Hindlimb muscle (tissue), 1 donor: Measurements from ENCODE around the gene MARS1. TPM values are rescaled to one million over a fixed set of nuclear protein-coding genes. Genes with fewer than 3 reads are reported as not detected.

Experiments used
- DNase-seq: peaks from one replicate; pipeline ENCODE4 v3.0.0-alpha.2; 2013
- polyA plus RNA-seq: library from polyadenylated mRNA; unstranded; fragments of 120-200 nt; gene quantifications from one replicate; pipeline ENCODE4 v1.2.1, GENCODE V29; 2013; ENCODE audit not compliant: insufficient read length

MARS1 gene
- polyA plus RNA-seq, 1 donor: 98.7 TPM

DNA sequence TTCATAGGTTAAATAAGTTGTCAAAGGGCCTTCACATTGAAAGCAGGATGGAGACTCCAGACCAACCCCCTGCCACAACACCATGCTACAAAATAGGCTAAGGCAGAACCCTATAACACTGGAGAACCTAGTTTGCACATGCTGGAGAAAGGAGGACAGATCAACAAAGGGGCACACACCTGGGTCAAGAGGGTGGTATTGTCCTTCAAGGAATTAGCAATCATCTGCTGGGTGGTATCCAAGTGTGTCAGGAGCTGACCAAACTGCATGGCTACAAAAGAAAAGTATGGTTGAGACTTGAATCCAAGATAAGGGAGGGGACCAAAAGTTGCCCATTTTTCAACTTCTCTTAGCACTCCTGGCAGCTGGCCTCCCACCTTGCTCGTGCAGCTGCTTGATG lies 44.0 kb downstream of the MARS1 start:
- DNase-seq: no peak

DNA sequence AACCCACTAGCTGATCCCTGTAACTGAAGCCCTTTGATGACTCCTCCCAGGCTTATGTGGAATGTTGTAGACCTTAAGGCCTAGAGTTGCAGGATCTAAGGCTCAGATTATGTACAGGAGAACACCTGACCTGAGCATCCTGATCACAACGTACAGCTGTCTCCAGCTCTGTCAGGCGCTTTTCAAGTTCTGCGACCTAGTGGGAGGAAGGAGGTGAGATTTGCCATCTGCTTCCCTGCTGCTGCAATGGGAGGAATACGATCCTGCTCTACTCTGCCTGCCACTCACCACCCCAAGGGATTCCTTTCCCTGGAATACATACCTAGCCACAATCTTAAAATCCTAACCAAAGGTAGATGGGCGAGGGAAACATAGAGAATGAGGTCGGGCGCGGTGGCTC lies 45.2 kb downstream of the MARS1 start:
- no peak for DNase-seq

DNA sequence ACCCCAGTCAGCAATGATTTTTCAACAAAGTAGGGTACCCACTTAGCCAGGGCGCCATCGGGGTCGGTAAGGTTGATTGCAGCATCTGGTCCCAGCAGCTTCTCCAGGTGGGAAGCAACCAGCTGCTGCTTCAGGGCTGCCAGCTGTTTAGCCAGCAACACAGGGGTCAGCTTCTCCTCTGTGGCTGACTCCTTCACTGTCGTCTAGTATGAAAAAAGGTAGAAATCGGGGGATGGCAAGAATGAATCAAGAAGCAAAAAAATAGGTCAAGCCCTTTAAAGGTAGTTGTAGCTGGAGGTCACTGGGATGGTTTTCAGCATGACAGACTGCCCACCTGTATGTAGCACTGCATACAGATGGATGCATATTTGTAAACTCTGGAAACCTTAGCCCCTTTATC lies 46.4 kb downstream of the MARS1 start:
- no peak for DNase-seq

DNA sequence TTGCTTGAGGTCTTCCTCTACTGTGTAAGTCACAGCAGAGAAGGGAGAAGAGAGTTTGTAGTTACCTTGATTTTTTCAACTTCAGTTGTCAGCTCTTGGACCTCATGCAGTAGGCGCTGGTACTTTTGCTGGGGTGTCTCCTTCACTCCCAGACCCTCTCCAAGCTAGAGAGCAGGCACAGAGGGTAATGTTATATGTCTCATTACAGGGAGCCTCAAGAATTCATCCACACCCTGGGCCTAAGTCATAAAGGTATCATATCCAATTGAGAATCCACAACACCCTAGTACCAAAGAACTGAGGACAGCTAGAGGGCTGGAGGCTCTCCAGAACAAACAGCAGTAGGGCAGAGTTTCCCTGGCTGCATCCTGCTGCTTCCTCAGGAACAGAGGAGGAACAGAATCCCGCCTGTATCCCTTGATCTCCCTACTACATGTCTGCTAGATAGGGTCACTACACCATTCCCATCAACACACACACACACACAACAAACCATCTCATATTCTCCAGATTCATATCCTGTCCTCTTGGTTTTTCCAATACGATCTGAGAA lies 47.2 kb downstream of the MARS1 start:
- no peak for DNase-seq

DNA sequence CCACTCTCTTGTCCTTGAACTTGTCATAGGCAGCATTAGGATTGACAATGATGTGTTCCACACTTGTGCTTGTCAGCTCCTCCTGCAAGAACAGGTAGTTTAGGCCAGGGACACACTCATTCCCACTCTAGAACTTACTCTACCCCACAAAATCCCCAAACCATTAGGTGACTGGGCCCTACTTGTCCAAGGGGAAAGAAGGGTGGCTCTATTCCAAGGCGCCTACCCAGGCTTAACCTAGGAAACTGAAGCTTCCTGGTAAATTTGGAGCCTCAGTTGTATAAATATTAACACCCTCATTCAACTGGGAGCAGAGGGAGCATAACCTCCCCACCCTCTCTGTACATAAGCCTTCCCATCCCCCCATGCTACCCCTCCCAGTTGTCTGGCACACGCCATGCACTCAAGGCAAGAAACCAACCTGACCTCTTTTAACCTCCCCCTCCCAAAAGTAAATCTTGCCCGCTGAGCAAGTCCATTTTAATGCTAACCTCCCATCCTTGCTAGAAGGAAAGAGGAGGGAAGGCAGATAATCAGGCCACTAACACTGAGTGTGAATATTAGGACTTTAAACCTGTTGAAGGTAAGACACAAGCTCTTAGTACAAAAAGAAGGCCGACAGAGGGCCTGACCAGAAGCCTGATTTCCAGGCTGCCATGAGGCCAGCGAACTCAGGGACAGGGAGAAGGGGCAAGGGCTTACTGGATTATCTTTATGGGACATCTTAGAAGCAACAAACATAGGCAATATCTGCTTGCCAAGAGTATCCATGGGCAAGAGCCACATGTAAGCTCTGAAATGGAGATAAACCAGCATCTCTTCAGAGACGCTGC lies 48.1 kb downstream of the MARS1 start:
- no peak for DNase-seq

DNA sequence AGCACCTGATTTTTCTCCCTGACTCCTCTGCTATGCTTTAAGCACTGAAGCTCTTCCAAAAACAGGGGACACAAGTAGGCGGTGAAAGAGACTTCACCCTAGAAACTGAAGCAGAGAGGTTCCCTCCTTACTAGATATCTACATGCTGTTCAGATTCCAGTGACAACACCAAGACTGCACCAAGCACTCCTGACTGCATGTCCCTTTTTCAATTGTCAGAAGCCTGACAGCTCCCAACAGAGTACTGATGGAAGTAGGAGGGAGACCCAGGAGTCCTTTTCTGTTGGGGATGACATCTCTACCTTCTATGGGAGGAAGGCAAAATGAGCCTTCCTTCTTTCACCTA lies 48.7 kb downstream of the MARS1 start:
- no peak for DNase-seq

DNA sequence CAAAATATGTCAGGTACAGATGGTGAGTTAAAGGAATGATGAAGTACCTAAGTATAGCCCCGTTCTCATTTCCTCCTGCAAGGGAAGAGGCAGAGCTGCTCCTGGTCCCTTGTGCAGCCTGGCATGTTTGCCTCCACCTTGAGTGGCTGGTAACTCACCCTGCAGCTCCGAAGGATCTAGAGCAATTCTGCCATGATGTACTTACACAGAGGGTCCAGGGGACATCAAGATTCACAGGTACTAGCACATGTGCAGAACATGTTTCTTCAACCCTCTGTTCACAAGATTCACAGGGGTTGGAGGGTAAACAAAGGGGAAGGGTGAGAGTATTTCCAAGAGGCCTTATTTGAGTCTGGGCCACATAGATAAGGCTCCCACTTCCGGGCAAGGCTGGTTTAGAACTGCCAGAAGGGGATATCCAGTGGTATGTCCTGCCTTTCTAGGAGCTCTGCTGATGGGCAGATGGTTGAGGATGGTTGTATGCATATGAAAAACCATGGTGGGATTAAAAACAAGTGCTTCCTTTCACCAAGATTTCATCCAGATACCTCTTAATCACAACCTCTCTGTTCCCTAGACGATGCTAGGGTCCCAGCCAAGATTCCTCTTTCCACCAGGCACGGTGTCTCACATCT lies 51.4 kb downstream of the MARS1 start:
- DNase-seq: no peak

DNA sequence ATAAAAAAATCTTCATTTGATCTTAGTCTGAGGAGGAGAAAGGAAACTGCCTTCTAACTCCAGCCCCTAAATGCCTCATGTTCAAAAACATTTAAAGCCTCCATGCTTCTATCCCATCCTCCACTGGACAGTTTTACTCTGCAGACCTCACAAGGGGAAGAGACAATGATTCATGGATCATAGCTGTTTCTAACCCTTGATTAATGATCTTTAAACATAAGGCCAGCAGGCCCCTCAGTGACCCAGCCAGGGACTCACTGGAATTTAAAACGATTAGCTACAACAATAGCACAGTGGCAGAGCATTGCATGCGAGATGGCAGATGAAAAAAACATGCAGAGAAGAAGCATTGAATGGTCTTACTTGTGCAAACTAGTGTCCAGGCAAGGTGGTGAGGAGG lies 53.1 kb downstream of the MARS1 start:
- DNase-seq: no peak

DNA sequence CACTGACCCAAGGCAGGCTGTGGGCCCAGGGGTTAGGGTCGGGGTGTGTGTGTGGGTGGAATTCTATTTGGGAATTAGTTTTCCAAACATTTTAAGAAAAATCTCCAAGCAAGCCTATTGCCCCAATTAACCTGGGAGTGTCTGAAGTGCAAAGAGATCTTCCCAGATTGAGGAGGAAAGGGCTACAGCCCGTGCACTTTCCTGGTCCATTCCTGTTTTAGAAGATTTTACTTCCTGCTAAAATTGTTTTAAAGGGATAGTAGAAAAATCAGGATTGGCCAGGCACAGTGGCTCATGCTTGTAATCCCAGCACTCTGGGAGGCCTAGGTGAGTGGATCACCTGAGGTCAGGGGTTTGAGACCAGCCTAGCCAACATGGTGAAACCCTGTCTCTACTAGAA lies 53.8 kb downstream of the MARS1 start:
- no peak for DNase-seq

DNA sequence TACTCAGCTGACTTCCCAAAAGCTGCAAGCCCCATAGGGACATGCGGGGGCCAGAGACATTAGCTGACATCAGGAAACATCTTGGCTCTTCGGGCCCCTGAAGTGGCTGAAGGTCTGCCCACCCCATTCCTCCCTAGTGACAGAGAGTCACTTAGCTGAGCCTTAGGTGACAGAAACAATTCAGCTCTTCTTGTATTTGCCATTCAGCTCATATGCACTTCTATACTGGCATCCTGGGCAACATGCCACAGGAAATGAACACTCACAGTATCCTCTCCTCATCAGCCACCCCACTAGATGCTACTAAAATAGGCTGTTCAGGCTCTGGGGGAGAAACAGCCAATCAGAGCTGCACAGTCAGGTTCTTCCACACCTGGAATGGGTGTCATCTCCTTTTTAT lies 55.7 kb downstream of the MARS1 start:
- no peak for DNase-seq

DNA sequence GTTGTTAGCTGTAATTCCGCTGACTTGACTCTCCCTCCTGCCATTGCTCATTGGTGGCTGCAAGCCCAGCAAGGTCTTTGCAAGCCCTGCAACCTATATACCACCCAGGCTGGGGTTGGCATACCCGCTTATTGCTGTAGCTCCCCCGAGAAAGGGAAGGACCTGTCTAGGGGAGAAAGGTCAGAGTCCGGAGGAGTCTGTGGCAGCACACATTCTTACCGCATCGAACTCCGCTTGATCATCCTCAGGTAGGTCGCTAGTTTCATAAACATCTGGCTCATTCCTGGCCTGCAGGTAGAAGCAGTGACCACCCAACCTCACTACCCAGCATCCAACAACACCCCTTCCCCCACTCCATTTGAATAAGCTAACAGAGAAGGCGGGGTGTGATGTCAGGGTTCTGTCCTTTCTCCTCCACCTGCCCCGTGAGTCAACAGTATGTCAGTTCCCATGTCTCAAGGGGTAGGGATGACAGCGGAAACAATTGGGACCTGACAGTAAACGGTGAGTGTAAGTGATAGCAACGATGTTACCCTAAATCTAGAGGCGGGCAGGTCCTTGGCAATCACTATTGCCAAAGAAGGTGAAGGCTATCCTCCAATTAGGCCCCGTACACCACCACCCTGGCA lies 58.1 kb downstream of the MARS1 start:
- DNase-seq: no peak

DNA sequence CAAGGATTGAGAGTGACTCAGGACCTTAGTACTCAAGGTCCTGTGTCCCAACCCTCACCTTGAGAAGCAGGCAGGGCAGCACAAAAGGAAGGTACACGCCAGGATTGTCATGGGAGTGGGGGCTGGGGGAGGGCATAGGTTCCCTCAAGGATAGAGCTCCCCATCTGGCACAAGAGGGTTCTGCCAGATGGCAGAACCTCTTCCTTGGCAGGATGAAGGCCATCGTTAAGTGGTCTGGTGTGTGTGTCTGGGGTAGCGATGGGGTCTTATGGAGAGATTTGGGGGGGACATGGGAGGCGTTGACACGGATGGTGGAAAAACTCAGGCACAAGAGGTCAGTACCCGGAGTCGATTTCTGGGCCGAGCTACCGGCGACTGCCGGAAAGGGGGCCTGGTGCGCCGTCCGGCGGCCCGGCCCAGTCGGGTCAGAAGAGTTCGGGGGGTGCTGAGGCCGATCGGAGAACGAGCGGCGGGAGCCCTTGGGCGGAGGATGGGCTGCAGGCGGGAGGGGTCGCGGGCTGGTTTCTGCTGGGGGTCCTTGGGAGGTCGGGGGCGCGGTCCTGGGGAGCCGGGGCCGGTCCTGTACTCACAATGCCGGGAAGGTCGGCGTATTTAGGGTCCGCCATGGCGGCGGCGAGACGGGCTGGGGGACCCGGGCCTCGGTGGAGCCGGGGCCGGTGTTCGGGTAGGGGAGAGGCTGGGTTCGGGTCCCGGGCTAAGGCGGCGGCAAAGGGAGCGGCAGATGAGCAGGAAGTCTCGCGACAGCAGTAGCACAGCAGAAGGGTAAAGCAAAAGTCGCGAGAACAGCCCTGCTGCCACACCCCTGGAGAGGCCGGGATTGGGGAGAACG lies 58.8 kb downstream of the MARS1 start, which contains the start of gene DCTN2:
Gene DCTN2 (minus strand): TSS at position 755 of the 850 bp plus-strand sequence. CDS start 129 bp downstream, at position 626.
- peak; percentile 96 for DNase-seq

DNA sequence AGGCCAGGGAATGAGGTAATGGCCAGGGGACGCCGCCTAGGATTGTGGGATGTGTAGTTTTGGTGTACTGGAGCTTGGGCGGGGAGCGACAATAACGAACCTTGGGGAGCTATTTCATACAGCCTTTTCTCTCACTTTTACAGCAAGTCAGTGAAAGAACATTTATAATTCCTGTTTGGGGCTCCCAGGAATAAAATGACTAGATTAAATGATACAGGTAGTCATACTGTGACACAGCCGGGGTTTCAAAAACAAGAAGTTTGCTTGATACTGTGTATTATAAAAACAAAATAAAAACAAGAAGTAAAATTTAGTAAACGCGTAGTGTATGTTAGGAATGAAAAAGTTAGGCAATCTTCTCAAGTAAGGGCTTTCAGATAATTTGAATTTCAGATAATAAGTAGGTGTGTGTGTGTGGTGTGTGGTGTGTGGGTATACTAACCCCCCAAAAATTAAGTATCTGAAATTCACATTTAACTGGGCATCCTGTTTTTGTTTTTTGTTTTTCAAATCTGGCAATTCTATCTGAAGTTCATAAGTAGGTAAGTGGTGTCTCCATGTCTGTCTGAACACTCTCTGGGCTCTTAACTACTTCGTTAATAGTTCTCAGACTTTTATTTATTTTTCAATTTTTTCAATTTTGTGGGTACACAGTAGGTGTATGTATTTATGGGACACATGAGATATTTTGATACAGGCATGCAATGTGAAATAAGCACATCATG lies 59.6 kb downstream of the MARS1 start:
- DNase-seq: no peak

DNA sequence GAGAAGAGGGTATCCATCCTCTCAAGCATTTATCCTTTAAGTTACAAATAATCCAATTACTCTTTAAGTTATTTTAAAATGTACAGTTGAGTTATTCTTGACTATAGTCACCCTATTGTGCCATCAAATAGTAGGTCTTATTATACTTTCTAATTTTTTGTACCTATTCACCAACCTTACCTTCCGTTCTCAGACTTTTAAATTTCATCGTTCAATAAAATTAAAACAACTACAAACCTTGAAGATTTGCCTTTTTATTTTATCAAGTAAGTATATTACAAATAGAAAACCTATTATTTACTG lies 60.1 kb downstream of the MARS1 start:
- DNase-seq: no peak

DNA sequence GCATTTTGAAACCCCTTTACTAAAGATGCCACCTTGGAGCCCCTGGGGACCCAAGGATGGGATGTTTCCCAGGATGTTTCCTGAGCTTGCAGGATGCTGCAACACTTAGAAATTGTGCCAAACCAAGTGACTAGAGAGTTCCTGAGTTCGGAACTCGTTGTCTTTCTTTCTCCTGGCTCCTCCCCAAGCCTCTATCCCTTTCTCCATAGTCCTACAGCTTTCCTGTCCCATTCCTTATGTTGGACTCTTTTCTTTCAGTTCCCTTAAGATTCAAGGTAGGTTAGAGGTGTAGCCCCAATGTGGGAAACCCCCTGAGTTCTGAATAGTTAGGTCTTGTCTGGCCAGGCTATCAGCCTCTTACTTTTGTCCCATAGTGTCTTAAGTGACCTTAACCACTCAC lies 60.6 kb downstream of the MARS1 start:
- no peak for DNase-seq

DNA sequence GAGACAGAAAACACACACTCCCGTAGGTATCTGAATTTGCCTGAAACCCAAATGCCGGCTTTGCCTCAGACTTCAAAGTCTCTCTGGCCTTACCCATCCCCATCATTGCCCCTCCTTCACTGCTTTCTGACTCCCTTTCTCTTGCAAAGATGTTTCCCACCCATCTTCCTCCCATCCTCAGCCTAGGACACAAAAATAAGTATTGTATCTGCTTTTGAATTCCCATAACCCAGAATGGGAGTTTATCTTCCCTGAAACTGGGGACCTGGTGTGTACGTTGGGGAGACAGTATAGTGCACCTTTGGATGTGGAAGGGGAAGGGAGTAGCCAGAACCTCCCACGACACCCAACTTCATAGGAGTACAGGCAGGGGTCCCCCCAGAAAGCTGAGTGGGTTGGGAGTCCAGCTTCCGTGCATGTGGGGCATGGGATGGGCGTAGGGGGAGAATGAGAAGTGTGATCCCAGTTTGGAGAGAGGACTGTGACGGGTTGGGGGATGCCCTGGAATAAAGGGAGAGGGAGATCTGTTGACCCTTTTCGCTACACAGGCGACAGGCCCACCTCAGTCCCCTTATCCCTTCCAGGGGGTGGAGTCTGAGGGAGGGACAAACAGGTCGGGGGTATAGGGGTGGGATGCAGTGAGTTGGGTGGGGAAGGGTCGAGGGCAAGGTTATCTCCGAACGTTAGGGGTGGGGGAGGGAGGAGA lies 61.5 kb downstream of the MARS1 start:
- DNase-seq: no peak

DNA sequence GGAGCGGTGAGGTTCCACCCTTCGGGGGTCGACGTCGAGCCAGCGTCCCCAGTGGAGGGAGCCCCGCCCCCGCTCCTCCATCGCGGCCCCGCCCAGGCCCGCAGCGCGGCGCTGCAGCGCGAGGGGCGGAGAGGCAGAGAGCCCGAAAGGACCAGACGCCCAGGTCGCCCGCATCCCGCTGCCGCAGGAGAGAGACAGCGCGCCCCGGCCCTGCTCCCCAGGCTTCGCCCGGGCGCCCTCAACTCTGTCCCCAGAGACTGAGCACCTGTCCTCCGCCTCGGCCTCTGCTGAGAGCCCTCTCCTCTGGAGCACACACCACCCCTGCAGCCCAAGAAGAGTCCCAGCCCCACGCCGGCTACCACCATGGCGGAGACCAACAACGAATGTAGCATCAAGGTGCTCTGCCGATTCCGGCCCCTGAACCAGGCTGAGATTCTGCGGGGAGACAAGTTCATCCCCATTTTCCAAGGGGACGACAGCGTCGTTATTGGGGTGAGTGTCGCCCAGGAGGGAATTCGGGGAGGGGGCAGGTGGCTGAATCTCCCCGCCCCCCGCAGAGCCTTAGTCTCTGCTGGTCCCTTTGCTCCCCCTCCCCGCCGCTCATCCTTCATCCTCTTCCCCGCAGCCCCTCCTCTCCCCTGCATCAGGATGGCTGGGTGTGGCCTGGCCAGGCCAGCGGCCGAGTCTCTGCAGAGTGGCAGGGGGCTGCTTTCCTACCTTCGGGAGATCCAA lies 62.2 kb downstream of the MARS1 start, which contains the start of gene KIF5A:
Gene KIF5A (plus strand): TSS at position 136 of the 732 bp plus-strand sequence. CDS start 228 bp downstream, at position 364.
- no peak for DNase-seq

DNA sequence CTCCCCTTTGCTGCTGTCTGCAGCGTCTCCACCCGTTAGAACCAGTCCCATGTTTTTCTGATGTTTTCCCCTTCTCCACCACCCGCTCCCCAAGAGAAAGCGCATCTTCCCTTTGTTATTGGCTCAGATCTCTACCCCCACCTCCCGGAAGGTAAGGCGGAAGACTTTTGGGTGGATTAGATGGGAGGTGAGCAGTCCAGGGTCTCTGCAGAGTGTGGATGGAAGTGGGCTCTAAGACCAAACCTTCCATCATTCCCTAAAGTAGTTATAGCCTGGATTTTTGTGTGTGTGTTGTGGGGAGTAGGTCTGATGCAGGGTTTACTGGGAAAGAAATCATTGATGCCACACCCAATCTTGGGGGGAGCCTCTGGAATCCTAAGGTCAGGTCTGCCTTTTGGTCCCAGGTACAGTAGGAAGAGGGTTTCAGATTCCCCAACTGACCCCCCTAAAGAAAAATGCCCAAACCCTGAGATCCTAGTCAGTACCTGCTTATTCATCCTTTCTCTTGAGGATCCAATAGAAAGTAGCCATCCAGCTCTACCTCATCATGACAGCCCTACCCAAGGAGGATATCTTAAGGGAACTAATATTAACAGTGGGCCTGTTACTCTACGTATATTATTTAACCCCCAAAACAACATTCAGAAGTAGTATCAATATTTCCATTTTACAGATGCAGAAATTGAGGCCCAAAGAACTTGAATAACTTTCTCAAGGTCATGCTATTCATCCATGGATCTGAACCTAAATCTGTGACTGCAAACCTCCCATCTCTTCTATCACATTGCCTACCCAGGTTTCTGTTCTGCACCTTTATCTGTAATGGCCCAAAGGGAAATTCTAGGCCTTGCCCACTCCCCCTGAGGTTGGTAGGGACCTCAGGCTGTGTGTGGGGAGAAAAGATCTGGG lies 63.0 kb downstream of the MARS1 start:
- no peak for DNase-seq

DNA sequence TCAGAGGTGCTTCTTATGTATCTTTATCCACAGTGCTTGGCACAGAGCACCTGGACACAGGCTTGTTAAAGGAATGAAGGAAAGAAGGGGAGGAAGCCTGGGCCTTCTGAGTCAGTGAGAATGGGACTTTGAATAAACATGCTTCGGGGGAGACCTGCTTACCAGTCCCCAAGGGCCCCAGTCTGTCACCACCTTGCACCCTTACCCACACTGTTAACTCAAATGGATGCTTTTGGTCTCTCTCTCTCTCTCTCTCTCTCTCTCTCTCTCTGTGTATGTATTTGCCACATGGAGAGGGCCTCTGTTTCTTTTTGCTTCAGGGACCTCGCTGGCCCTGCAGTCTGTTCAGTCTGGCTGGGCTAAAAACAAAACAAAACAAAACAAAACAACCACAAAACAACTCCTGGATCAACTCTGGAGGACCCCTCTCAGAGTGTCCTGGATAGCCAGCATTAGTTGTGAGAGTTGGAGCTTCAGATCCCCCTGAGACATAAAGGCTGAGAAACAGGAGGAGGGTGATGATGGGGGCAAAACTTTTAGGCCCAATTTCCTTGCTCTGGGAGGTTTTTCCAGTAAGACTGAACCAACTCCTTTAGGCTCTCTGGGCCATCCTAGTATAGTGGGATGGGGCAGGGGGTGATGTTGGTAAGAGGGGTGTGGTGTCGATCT lies 63.9 kb downstream of the MARS1 start:
- DNase-seq: no peak
